Measurements from ENCODE around the gene MFSD11. TPM values are rescaled to one million over a fixed set of nuclear protein-coding genes. Genes with fewer than 3 reads are reported as not detected.
"Not testable (repeated sequence)": the region's sequence is repeated elsewhere in the genome, so short reads cannot be mapped to it uniquely, and the experiment has no call there.

MFSD11 gene
- polyA plus RNA-seq, 4 donors, result 26.8 to 34.4 (median 28.4) TPM

- DNase-seq (ENCODE audit: low read depth in 4 of 4, low spot score in 3 of 4), result no peak
These were observed 5.0 kb downstream of the MFSD11 start for GRCh38 chr17:76742958-76743357.

- no peak for DNase-seq (ENCODE audit: low read depth in 4 of 4, low spot score in 3 of 4)
These were observed 6.8 kb downstream of the MFSD11 start for GRCh38 chr17:76744747-76745146.

GRCh38 chr17:76745785-76746184, 7.9 kb downstream of the MFSD11 start:
- not testable (repeated sequence) for DNase-seq (ENCODE audit: low read depth in 4 of 4, low spot score in 3 of 4)

GRCh38 chr17:76747716-76748363, 9.9 kb downstream of the MFSD11 start:
- DNase-seq (ENCODE audit: low read depth in 4 of 4, low spot score in 3 of 4), result no peak

GRCh38 chr17:76748657-76749056, 10.7 kb downstream of the MFSD11 start:
- no peak for DNase-seq (ENCODE audit: low read depth in 4 of 4, low spot score in 3 of 4)

- DNase-seq (ENCODE audit: low read depth in 4 of 4, low spot score in 3 of 4), result no peak
These were observed 13.6 kb downstream of the MFSD11 start for GRCh38 chr17:76751416-76751993.

GRCh38 chr17:76752006-76752405, 14.1 kb downstream of the MFSD11 start:
- DNase-seq (ENCODE audit: low read depth in 4 of 4, low spot score in 3 of 4), result no peak

GRCh38 chr17:76753061-76753961, 15.4 kb downstream of the MFSD11 start:
- no peak for DNase-seq (ENCODE audit: low read depth in 4 of 4, low spot score in 3 of 4)

- no peak for DNase-seq (ENCODE audit: low read depth in 4 of 4, low spot score in 3 of 4)
These were observed 17.4 kb downstream of the MFSD11 start for GRCh38 chr17:76755285-76755684.

- DNase-seq (ENCODE audit: low read depth in 4 of 4, low spot score in 3 of 4), result no peak
These were observed 19.3 kb downstream of the MFSD11 start for GRCh38 chr17:76757256-76757655.

GRCh38 chr17:76758570-76758969, 20.7 kb downstream of the MFSD11 start:
- DNase-seq (ENCODE audit: low read depth in 4 of 4, low spot score in 3 of 4), result no peak

GRCh38 chr17:76772842-76773525, 35.1 kb downstream of the MFSD11 start:
- DNase-seq (ENCODE audit: low read depth in 4 of 4, low spot score in 3 of 4), result no peak

- no peak for DNase-seq (ENCODE audit: low read depth in 4 of 4, low spot score in 3 of 4)
These were observed 37.2 kb downstream of the MFSD11 start for GRCh38 chr17:76775021-76775600.

GRCh38 chr17:76781056-76781982, 43.4 kb downstream of the MFSD11 start:
- DNase-seq (ENCODE audit: low read depth in 4 of 4, low spot score in 3 of 4), result no peak

GRCh38 chr17:76783146-76783545, 45.2 kb downstream of the MFSD11 start:
- no peak for DNase-seq (ENCODE audit: low read depth in 4 of 4, low spot score in 3 of 4)

- DNase-seq (ENCODE audit: low read depth in 4 of 4, low spot score in 3 of 4), result no peak
These were observed 47.0 kb downstream of the MFSD11 start for GRCh38 chr17:76784926-76785325.

- DNase-seq (ENCODE audit: low read depth in 4 of 4, low spot score in 3 of 4), result not testable (repeated sequence)
These were observed 49.9 kb downstream of the MFSD11 start for GRCh38 chr17:76787866-76788265.

- no peak for DNase-seq (ENCODE audit: low read depth in 4 of 4, low spot score in 3 of 4)
These were observed 51.4 kb downstream of the MFSD11 start for GRCh38 chr17:76789235-76789788.
